Thyroid gland (tissue), 4 donors: ENCODE data around the gene RAET1L.
"Not testable (repeated sequence)": the region's sequence is repeated elsewhere in the genome, so short reads cannot be mapped to it uniquely, and the experiment has no call there.

ENCODE experiments used
- POLR2A ChIP-seq, 2 donors: fragments of 450-650 bp; IDR thresholded peaks; one replicate each; pipeline ENCODE4 v1.6.1; 2017; ENCODE audit warnings: antibody characterized with exemption in 2 of 2, mild to moderate bottlenecking in 2 of 2, moderate library complexity in 1 of 2
- TF ChIP-seq, protein P1 (sequence below), 6 experiments: fragments of 200-600 bp in 3 of 6; fragments of 450-650 bp in 3 of 6; sonication (generic) in 3 of 6; IDR thresholded peaks; one replicate each; pipeline ENCODE4 v1.5.1; 2016 to 2019; ENCODE audit warnings: antibody characterized with exemption in 6 of 6, mild to moderate bottlenecking in 2 of 6, inconsistent platforms in 1 of 6, moderate library complexity in 1 of 6

DNA sequence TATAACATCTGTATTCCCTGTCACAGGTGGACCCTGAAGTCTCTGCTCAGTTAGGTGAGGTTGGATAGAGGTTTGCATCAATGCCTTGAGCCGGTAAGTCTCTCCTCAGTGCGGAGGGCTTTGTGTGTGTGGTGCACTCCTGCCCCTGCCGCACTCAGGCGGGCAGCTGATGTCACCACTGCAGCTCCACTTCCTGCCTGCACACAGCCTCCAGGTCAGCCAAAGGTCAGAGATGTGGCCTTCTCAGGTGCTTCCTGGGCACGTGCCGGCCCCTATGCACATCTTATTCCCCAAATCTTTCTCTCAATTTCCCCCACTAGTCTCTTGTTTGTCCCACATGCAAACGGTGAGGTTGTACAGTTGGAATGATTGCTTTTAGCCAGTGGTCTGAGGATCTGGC is 34.6 kb upstream of the RAET1L start:
- TF ChIP-seq POLR2A (IDR thresholded peaks at IDR 0.05) = not testable (repeated sequence)
- TF ChIP-seq, protein P1, sequence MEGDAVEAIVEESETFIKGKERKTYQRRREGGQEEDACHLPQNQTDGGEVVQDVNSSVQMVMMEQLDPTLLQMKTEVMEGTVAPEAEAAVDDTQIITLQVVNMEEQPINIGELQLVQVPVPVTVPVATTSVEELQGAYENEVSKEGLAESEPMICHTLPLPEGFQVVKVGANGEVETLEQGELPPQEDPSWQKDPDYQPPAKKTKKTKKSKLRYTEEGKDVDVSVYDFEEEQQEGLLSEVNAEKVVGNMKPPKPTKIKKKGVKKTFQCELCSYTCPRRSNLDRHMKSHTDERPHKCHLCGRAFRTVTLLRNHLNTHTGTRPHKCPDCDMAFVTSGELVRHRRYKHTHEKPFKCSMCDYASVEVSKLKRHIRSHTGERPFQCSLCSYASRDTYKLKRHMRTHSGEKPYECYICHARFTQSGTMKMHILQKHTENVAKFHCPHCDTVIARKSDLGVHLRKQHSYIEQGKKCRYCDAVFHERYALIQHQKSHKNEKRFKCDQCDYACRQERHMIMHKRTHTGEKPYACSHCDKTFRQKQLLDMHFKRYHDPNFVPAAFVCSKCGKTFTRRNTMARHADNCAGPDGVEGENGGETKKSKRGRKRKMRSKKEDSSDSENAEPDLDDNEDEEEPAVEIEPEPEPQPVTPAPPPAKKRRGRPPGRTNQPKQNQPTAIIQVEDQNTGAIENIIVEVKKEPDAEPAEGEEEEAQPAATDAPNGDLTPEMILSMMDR (IDR thresholded peaks at IDR 0.05) = not testable (repeated sequence)
